Measurements from ENCODE around the gene CNTNAP5. TPM values are rescaled to one million over a fixed set of nuclear protein-coding genes. Genes with fewer than 3 reads are reported as not detected.

Gene CNTNAP5
- total RNA-seq, 1 experiment from 2014 or later, result 0.48 TPM

- TF ChIP-seq CTCF (conservative IDR thresholded peaks at IDR 0.05), result no peak
- H3K4me1 Mint-ChIP-seq, result peaks cover 16 to 17% of the 10 kb centered on the region in 2 experiments
Measured at GRCh38 chr2:124661558-124661957, 636.5 kb downstream of the CNTNAP5 start.

More at GRCh38 chr2:124661558-124661957, 636.5 kb downstream of the CNTNAP5 start:
- Mint-ChIP-seq H3K4me3 (no peak overlapping the region), H3K27ac (no peak overlapping the region), H3K27me3 (ENCODE audit: low read depth) (no peaks in the 10 kb centered on the region), H3K36me3 (ENCODE audit: insufficient read depth in 1 of 3, low read depth in 3 of 3) (peaks cover 0 to 2% (median 0%) of the 10 kb centered on the region in 3 experiments; a peak in 1 of 7 replicates), H3K9me3 (no peaks in the 10 kb centered on the region; a peak in 1 of 5 replicates)
- no peak overlapping the region for H3K56ac ChIP-seq (ENCODE audit: insufficient read length, low read depth, low read length)
- H3K27ac ChIP-seq (ENCODE audit: insufficient read length, low read depth, low read length), result no peak overlapping the region
- no peak overlapping the region for H3K18ac ChIP-seq (ENCODE audit: insufficient read length, low read depth, low read length)
- no peak overlapping the region for H2BK20ac ChIP-seq (ENCODE audit: low read depth, low read length, poor library complexity, severe bottlenecking)
- H2AK5ac ChIP-seq (ENCODE audit: insufficient read length, low read length), result no peak overlapping the region
- H4K5ac ChIP-seq (ENCODE audit: insufficient read length, low read depth, low read length), result no peak overlapping the region
- no peak overlapping the region for H3K14ac ChIP-seq (ENCODE audit: insufficient read depth, low read length)
- no peaks in the 10 kb centered on the region for H3K79me1 ChIP-seq (ENCODE audit: insufficient read depth, low read depth, low read length, poor library complexity, severe bottlenecking)
- peaks cover under 1% of the 10 kb centered on the region; the same call in 1 of the 2 replicates for H3K4me1 ChIP-seq (ENCODE audit: insufficient read depth, low read length)
- no peak overlapping the region for H4K91ac ChIP-seq (ENCODE audit: insufficient read length, low read depth, low read length)
- no peak overlapping the region for H3K23ac ChIP-seq (ENCODE audit: insufficient read length, low read depth, low read length)
- DNase-seq, result no peak
- no peak overlapping the region for H4K8ac ChIP-seq (replicated peaks; ENCODE audit: insufficient read length, low read depth, low read length)
- no peaks in the 10 kb centered on the region for H3K9me3 ChIP-seq (ENCODE audit: control insufficient read depth, low read depth, low read length)
- no peak overlapping the region for H2BK120ac ChIP-seq (ENCODE audit: low read depth, low read length, poor library complexity, severe bottlenecking)
- no peak overlapping the region for H2AFZ ChIP-seq (ENCODE audit: low read length)
- no peak overlapping the region for H3K9ac ChIP-seq (ENCODE audit: extremely low read depth, insufficient read length, low read length)
- no peaks in the 10 kb centered on the region for H3K79me2 ChIP-seq (ENCODE audit: insufficient read depth, low read length)
- no peaks in the 10 kb centered on the region for H3K23me2 ChIP-seq (ENCODE audit: insufficient read length, low read depth, low read length, poor library complexity, severe bottlenecking)
- no peak overlapping the region for H3K4me2 ChIP-seq (ENCODE audit: insufficient read depth, insufficient read length, low read length)
- H3T11ph ChIP-seq (ENCODE audit: low read length), result no peak overlapping the region
- H3K27me3 ChIP-seq (ENCODE audit: insufficient read depth, low read length), result no peaks in the 10 kb centered on the region
- no peak overlapping the region for H2BK12ac ChIP-seq (ENCODE audit: insufficient read length, low read depth, low read length)
- no peak overlapping the region for H2BK15ac ChIP-seq (ENCODE audit: low read depth, low read length)
- no peaks in the 10 kb centered on the region for H4K20me1 ChIP-seq (ENCODE audit: control insufficient read depth, insufficient read depth, insufficient read length)
- no peak overlapping the region for H3K4ac ChIP-seq (ENCODE audit: low read depth, low read length)
- no peak overlapping the region for H2BK5ac ChIP-seq (ENCODE audit: insufficient read length, low read length)
